Tibial artery (tissue), 4 donors: ENCODE measurements around the gene NRXN3.

Experiments used
- DNase-seq, 2 donors: peaks; one replicate each; pipeline ENCODE4 v3.0.0-alpha.2; 2019
- H3K27ac ChIP-seq, 2 donors: fragments of 200-600 bp; sonication (generic) in 1 of 2; 1 replicate in 1 of 2; 2 replicates in 1 of 2; pipeline ENCODE4 v1.5.1; 2018 to 2019; ENCODE audit warnings: mild to moderate bottlenecking in 1 of 2
- H3K27me3 ChIP-seq, 2 donors: fragments of 200-600 bp; sonication (generic) in 1 of 2; one replicate each; pipeline versions ENCODE4 v1.5.1 to v1.6.0; 2016 to 2019
- H3K36me3 ChIP-seq, 3 donors: fragments of 200-600 bp; sonication (generic) in 2 of 3; one replicate each; pipeline ENCODE4 v1.5.1; 2016 to 2019; ENCODE audit warnings: mild to moderate bottlenecking in 2 of 3
- H3K4me1 ChIP-seq, 4 donors: fragments of 200-600 bp; sonication (generic) in 2 of 4; 1 replicate in 3 of 4; 2 replicates in 1 of 4; pipeline ENCODE4 v1.5.1; 2016 to 2019
- H3K4me3 ChIP-seq, 2 donors: fragments of 200-600 bp; sonication (generic) in 1 of 2; 1 replicate in 1 of 2; 2 replicates in 1 of 2; pipeline ENCODE4 v1.5.1; 2018 to 2019; ENCODE audit warnings: mild to moderate bottlenecking in 2 of 2
- H3K9me3 ChIP-seq, 3 donors: fragments of 200-600 bp; sonication (generic) in 1 of 3; one replicate each; pipeline ENCODE4 v1.5.1; 2016 to 2019
- CTCF ChIP-seq, 2 experiments: fragments of 200-600 bp in 1 of 2; fragments of 450-650 bp in 1 of 2; IDR thresholded peaks; one replicate each; pipeline ENCODE4 v1.5.1; 2017 to 2019; ENCODE audit warnings: antibody characterized with exemption in 2 of 2, mild to moderate bottlenecking in 1 of 2, moderate library complexity in 1 of 2
- intact Hi-C: fragments of 100-400 bp; cut with DNase I; formaldehyde crosslinking; loops from one replicate; pipeline ENCODE4 v1.15.0; 2023; ENCODE audit warnings: low total_unique reads

NRXN3 gene

GRCh38 chr14:79180656-79181055, 1010.5 kb downstream of the NRXN3 start:
- peaks cover 0 to 3% of the 10 kb centered on the region in 2 donors for H3K27me3 ChIP-seq
- no peak for TF ChIP-seq CTCF (IDR thresholded peaks at IDR 0.05)
- DNase-seq: no peak

GRCh38 chr14:79186523-79186922, 1016.4 kb downstream of the NRXN3 start:
- H3K36me3 ChIP-seq: no peaks in the 10 kb centered on the region

More at GRCh38 chr14:79180656-79181055, 1010.5 kb downstream of the NRXN3 start:
- Histone ChIP-seq H3K36me3 (no peaks in the 10 kb centered on the region), H3K4me3 (no peak overlapping the region), H3K9me3 (no peaks in the 10 kb centered on the region), H3K27ac (no peak overlapping the region), H3K4me1 (no peaks in the 10 kb centered on the region)
- intact Hi-C loops: no loop called here

GRCh38 chr14:79193689-79194477, 1023.7 kb downstream of the NRXN3 start:
- no peaks in the 10 kb centered on the region for H3K4me1 ChIP-seq
- no peak overlapping the region for H3K4me3 ChIP-seq
- no peaks in the 10 kb centered on the region for H3K27me3 ChIP-seq
- H3K36me3 ChIP-seq: no peaks in the 10 kb centered on the region
- TF ChIP-seq CTCF (IDR thresholded peaks at IDR 0.05): no peak
- H3K27ac ChIP-seq: no peak overlapping the region
- intact Hi-C loops: no loop called here
- DNase-seq: no peak
- no peaks in the 10 kb centered on the region for H3K9me3 ChIP-seq

More at GRCh38 chr14:79186523-79186922, 1016.4 kb downstream of the NRXN3 start:
- H3K27me3 ChIP-seq: peaks cover 0 to 3% of the 10 kb centered on the region in 2 donors
- no peak for DNase-seq
- intact Hi-C loops: no loop called here
- H3K4me1 ChIP-seq: no peaks in the 10 kb centered on the region
- no peak for TF ChIP-seq CTCF (IDR thresholded peaks at IDR 0.05)
- H3K27ac ChIP-seq: no peak overlapping the region
- no peaks in the 10 kb centered on the region for H3K9me3 ChIP-seq
- no peak overlapping the region for H3K4me3 ChIP-seq

- intact Hi-C loops: no loop called here
- no peaks in the 10 kb centered on the region for H3K36me3 ChIP-seq
- H3K9me3 ChIP-seq: no peaks in the 10 kb centered on the region
- no peaks in the 10 kb centered on the region for H3K4me1 ChIP-seq
- no peak for DNase-seq
- no peak overlapping the region for H3K27ac ChIP-seq
- H3K4me3 ChIP-seq: no peak overlapping the region
- no peak for TF ChIP-seq CTCF (IDR thresholded peaks at IDR 0.05)
- H3K27me3 ChIP-seq: no peaks in the 10 kb centered on the region
These were observed 1026.0 kb downstream of the NRXN3 start for GRCh38 chr14:79196216-79196615.

GRCh38 chr14:79197516-79197915, 1027.3 kb downstream of the NRXN3 start:
- no peak for TF ChIP-seq CTCF (IDR thresholded peaks at IDR 0.05)
- Histone ChIP-seq H3K36me3 (no peaks in the 10 kb centered on the region), H3K27me3 (no peaks in the 10 kb centered on the region), H3K4me3 (no peak overlapping the region), H3K4me1 (no peaks in the 10 kb centered on the region), H3K9me3 (no peaks in the 10 kb centered on the region), H3K27ac (no peak overlapping the region)
- DNase-seq: no peak
- intact Hi-C loops: no loop called here
